Naive B cell (primary cell): Measurements from ENCODE around the gene RPTOR. TPM values are rescaled to one million over a fixed set of nuclear protein-coding genes. Genes with fewer than 3 reads are reported as not detected.

Experiments
- ATAC-seq, 2 donors: fragments of 150-1000 bp; cut with Tn5 transposase; 2 replicates each; pipeline ENCODE4 v1.10.0; 2021; ENCODE audit warnings: low read depth in 2 of 2, mild to moderate bottlenecking in 2 of 2, moderate library complexity in 2 of 2
- DNase-seq: peaks from one replicate; pipeline ENCODE4 v3.0.0; 2022
- H3K27ac Mint-ChIP-seq, 6 donors: one replicate each; pipeline ENCODE4 v1.8.0; 2020 to 2022; ENCODE audit warnings: mild to moderate bottlenecking in 6 of 6, mixed read lengths in 6 of 6, moderate library complexity in 5 of 6, inconsistent platforms in 2 of 6
- H3K27me3 Mint-ChIP-seq, 3 donors: one replicate each; pipeline ENCODE4 v1.8.0; 2021 to 2022; ENCODE audit warnings: mixed read lengths in 3 of 3, mild to moderate bottlenecking in 1 of 3
- H3K36me3 Mint-ChIP-seq, 2 donors: one replicate each; pipeline ENCODE4 v1.8.0; 2020 to 2022; ENCODE audit warnings: mixed read lengths in 2 of 2, inconsistent platforms in 1 of 2, mild to moderate bottlenecking in 1 of 2
- H3K4me1 Mint-ChIP-seq, 3 donors: one replicate each; pipeline ENCODE4 v1.8.0; 2020 to 2022; ENCODE audit warnings: mixed read lengths in 3 of 3, inconsistent platforms in 1 of 3, mild to moderate bottlenecking in 1 of 3, moderate library complexity in 1 of 3
- H3K4me3 Mint-ChIP-seq, 8 donors: one replicate each; pipeline ENCODE4 v1.8.0; 2020 to 2022; ENCODE audit warnings: mild to moderate bottlenecking in 8 of 8, mixed read lengths in 8 of 8, moderate library complexity in 8 of 8, inconsistent platforms in 2 of 8
- H3K9me3 Mint-ChIP-seq, 7 donors: one replicate each; pipeline ENCODE4 v1.8.0; 2020 to 2022; ENCODE audit warnings: mixed read lengths in 7 of 7, mild to moderate bottlenecking in 5 of 7, inconsistent platforms in 2 of 7, moderate library complexity in 1 of 7
- polyA plus RNA-seq, 6 donors: library from polyadenylated mRNA; unstranded; fragments of 300-500 nt; fragmentation: Illumina TruSeq; gene quantifications; one replicate each; pipeline ENCODE4 v1.2.3, GENCODE V29; 2021; ENCODE audit warnings: low read depth in 6 of 6

The RPTOR gene
- polyA plus RNA-seq, 6 donors from 2014 or later: 5.5 to 13.9 (median 9.0) TPM

DNA sequence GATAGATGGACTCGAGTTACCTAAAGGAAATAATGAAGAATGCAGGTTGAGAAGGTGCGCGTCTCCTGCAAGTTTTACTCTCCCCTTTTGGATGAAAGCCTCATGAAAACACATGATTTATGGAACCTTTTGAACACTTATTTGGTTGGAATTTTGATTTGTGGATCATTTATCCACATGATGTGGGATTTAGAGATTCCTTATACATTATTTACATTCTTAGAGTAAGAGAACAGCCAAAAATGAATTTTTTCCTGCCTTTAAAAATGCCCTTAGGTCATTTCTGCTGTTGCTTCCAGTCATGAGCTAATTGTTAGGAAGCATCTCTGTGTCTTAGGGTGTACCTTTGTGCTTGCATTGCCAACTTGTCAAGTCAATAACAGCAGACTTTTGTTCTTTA is 99.9 kb downstream of the RPTOR start:
- Mint-ChIP-seq H3K4me3 (no peak overlapping the region), H3K27me3 (no peaks in the 10 kb centered on the region), H3K4me1 (peaks cover 19 to 42% (median 22%) of the 10 kb centered on the region in 3 donors), H3K27ac (no peak overlapping the region), H3K9me3 (no peaks in the 10 kb centered on the region), H3K36me3 (peaks cover 0 to 11% of the 10 kb centered on the region in 2 donors)
- ATAC-seq: no peak
- no peak for DNase-seq

DNA sequence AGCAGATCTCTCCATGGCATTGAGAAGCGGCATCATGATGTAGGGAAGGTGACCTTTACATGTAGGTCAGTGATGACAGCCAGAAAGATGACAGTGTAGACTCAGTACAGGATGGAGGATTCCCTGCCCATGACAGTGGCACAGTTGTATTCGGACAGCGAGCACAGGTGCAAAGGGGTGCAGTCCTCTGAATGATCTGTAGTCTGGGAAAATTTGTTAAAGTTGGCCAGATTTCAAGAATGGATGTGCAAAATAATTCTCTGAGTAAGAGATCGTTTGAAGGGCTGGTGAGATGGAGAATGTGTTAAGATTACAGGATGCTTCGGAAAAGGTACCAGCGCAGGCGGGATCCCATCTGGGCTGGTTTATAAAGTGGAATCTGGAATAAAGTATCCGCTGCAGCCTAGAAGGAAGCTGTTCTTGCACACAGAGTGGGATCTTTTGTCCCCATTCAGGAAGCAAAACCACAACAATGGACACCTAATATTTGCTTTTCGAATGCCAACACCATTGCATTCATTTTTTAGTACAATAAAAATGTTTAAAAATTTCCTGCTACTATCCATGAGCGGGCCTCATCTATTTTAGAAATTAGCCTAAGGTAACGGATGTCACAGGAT is 101.2 kb downstream of the RPTOR start:
- H3K27ac Mint-ChIP-seq: peak overlapping the region in 1 of 6 donors; percentile 57
- H3K9me3 Mint-ChIP-seq: no peaks in the 10 kb centered on the region
- ATAC-seq (no peak), DNase-seq (no peak)
- H3K4me3 Mint-ChIP-seq: peak overlapping the region in 1 of 8 donors; percentile 17
- no peaks in the 10 kb centered on the region for H3K27me3 Mint-ChIP-seq
- H3K36me3 Mint-ChIP-seq: peaks cover 0 to 7% of the 10 kb centered on the region in 2 donors
- H3K4me1 Mint-ChIP-seq: peaks cover 27 to 44% (median 29%) of the 10 kb centered on the region in 3 donors

DNA sequence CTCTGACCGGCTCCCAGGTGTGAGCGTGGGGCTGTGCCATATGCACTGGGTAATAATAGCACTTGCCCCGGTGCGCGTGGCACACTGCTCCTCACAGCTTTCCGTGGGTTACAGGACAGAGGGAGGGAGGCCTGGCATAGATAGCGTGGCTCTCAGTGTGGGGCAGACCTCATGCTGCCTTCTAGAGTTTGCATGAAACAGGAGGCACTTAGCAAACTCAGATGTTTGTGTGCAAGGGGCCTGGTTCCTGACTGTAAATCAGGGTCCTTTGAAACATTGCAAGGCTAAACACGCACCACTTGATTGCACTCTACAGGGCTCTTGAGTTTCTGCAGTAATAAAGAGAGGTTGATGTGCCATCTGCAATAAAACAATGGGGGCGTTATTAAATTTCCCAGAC is 101.7 kb downstream of the RPTOR start:
- H3K4me3 Mint-ChIP-seq: no peak overlapping the region
- H3K27me3 Mint-ChIP-seq: no peaks in the 10 kb centered on the region
- no peaks in the 10 kb centered on the region for H3K9me3 Mint-ChIP-seq
- ATAC-seq: no peak
- DNase-seq: no peak
- H3K27ac Mint-ChIP-seq: no peak overlapping the region
- H3K4me1 Mint-ChIP-seq: peaks cover 30 to 48% (median 32%) of the 10 kb centered on the region in 3 donors
- H3K36me3 Mint-ChIP-seq: peaks cover 0 to 11% of the 10 kb centered on the region in 2 donors

DNA sequence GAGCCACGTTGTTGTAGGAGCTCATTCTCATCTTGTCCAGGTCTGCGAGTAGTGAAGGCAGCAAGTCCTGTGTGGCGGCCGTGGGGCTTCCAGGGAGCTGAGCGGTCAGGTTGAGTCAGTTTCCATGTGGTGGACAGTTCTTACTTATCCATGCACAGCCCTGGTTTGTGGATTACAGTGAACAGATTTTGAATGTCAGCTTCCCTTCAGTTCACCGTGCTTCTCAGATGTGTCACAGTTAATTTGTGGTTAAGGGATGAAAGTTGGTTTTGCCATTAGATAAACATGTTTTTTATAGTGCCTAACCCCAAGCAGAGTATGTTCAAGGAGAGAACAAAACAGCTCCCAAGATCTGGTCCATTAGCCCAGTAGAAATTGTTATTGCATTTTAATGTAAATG is 103.1 kb downstream of the RPTOR start:
- no peaks in the 10 kb centered on the region for H3K9me3 Mint-ChIP-seq
- ATAC-seq (no peak), DNase-seq (no peak)
- no peak overlapping the region for H3K27ac Mint-ChIP-seq
- H3K27me3 Mint-ChIP-seq: no peaks in the 10 kb centered on the region
- peak overlapping the region in 1 of 8 donors; percentile 61 for H3K4me3 Mint-ChIP-seq
- peaks cover 33 to 48% (median 35%) of the 10 kb centered on the region in 3 donors for H3K4me1 Mint-ChIP-seq
- peaks cover 0 to 11% of the 10 kb centered on the region in 2 donors for H3K36me3 Mint-ChIP-seq

DNA sequence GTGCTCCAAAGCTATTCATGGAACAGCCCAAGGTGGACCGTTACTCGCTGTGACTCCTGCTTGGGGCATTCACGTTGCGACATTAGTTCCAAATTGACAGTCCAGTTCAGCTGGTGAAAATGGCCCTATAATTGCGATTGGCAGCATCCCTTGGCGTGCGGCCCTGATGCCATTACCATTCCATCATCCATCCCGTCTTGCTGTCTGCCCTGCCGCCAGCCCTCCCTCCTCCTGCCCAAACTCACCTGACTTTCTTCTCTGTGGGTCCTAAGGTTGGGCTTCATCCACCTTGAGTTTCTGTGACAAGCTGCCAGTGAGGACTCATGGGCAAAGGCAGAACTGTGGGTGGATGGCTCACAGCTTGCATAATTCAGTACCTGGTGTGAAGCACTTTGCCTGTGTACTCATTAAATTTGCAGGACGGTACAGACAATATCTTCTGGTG is 104.6 kb downstream of the RPTOR start:
- Mint-ChIP-seq H3K4me1 (peaks cover 33 to 54% (median 42%) of the 10 kb centered on the region in 3 donors), H3K27me3 (no peaks in the 10 kb centered on the region), H3K4me3 (peak overlapping the region in 1 of 8 donors; percentile 30), H3K9me3 (peaks cover 0 to 5% (median 3%) of the 10 kb centered on the region in 7 donors), H3K36me3 (peaks cover 6 to 11% of the 10 kb centered on the region in 2 donors), H3K27ac (peak overlapping the region in 1 of 6 donors; percentile 41)
- DNase-seq (no peak), ATAC-seq (no peak)

DNA sequence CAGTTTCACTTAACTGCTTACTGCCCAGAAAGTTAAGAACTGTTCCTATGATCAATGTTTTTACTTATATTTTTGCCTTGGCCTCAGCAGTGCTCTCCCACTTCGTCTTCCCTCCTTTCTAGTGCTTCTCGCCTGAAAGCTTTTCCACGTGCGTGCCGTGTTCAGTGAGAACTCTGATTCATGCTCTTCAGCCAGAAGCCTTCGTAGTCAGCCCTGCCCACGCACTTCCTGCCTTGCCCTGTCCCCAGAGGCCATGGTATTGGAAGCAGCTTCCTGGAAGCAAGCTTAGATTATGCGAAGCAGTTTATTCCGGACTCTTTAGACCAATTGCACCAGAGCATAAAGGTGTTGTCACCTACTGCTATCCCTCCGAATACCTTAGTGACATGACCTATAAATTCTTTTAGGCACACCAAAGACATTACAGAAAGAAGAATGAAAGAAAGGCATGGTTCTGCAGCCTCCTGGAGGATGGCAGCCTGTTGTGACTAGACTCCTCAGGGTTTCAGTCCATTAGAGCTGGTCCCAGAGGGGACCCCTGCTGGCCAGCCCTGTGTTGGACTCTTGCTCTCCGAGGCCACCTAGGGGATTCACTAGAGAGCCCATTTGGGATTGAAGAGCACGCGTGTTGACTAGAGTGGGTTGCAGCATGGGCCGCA is 105.2 kb downstream of the RPTOR start:
- Mint-ChIP-seq H3K9me3 (peaks cover 0 to 11% (median 3%) of the 10 kb centered on the region in 7 donors), H3K36me3 (peaks cover 7 to 11% of the 10 kb centered on the region in 2 donors), H3K4me3 (peak overlapping the region in 2 of 8 donors; percentile 30 to 32), H3K4me1 (peaks cover 33 to 55% (median 43%) of the 10 kb centered on the region in 3 donors), H3K27ac (peak overlapping the region in 3 of 6 donors; percentile 38 to 90 (median 41)), H3K27me3 (no peaks in the 10 kb centered on the region)
- no peak for DNase-seq
- no peak for ATAC-seq

DNA sequence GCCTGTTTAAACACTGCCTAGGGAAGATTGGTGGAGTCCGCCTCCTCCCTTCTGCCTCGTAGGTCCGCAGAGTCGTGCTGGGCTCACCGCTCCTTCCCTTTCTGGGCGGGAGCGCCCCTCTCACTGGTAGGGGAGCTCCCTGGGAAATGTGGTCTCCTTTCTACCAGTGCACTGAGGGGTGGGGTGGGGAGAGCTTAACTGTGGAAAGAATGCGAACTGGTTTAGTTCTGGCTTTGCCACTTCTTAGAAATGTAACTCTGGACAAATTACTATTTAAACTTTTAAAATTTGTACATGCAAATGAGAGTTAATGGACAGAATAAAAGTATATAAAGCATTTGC is 105.7 kb downstream of the RPTOR start:
- Mint-ChIP-seq H3K4me3 (no peak overlapping the region), H3K27ac (peak overlapping the region in 1 of 6 donors; percentile 90), H3K27me3 (no peaks in the 10 kb centered on the region), H3K36me3 (peaks cover 5 to 11% of the 10 kb centered on the region in 2 donors), H3K9me3 (peaks cover 0 to 12% (median 3%) of the 10 kb centered on the region in 7 donors), H3K4me1 (peaks cover 33 to 53% (median 42%) of the 10 kb centered on the region in 3 donors)
- ATAC-seq (no peak), DNase-seq (no peak)

DNA sequence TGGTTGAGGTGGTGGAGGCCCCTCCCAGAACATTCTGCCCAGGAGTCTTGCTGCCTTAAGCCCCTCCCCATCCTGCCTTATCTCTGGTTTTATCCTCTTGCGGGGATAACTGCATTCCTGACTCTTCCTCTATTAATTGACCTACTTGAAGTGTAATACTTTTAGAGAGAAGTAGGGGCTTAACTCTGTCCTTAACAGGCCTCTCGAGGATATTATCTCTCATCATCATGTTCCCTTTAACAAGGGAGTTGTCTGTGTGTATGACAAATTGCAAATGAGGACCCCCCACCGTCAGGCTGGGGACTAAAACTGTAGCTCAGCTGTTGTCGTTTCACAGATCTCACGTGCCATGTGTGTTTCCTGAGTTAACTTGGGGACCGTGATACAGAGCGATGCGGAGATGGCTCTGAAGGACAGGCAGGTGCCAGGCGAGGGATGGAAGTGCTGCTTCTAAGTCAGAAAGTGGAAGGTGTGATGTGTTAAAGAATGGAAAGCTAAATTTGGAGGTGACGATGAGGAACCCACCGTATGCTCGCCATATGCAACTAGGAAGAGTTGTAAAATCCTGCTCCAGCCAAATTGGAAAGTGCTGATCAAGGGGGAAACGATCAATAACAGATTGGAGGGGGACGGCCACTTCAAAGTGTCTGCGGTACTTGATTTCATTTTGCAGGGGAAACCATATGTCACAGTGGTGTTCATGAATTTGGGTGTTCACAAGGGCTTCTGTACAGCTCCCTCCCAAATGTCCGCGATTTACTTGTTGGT is 106.3 kb downstream of the RPTOR start:
- ATAC-seq: no peak
- no peak for DNase-seq
- peaks cover 5 to 11% of the 10 kb centered on the region in 2 donors for H3K36me3 Mint-ChIP-seq
- no peaks in the 10 kb centered on the region for H3K27me3 Mint-ChIP-seq
- H3K9me3 Mint-ChIP-seq: peaks cover 0 to 12% (median 3%) of the 10 kb centered on the region in 7 donors
- no peak overlapping the region for H3K27ac Mint-ChIP-seq
- H3K4me3 Mint-ChIP-seq: no peak overlapping the region
- H3K4me1 Mint-ChIP-seq: peaks cover 33 to 54% (median 44%) of the 10 kb centered on the region in 3 donors

DNA sequence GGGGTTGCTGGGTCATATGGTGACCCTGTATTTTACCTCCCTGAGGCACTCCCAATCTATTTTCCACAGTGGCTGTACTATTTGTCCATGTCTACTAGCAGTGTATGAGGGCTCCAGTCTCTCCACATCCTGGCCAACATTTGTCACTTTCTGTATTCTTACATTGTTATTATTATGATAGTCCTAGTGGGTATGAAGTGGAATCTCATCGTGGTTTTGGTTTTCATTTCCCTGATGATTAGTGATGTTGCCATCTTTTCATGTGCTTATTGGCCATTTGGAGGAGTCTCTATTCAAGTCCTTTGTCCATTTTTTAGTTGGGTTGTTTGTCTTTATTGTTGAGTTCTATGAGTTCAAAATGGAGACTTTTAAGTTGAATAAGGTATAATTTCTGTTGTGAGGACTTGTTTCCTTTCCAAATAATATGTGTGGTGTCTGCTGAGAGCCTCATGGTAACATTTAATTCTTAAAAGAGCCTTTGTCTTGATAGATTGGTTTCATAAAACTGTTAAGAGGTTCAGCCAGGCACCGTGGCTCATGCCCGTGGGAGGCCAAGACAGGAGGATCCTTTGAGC is 108.2 kb downstream of the RPTOR start:
- ATAC-seq (no peak), DNase-seq (no peak)
- peaks cover 32 to 50% (median 40%) of the 10 kb centered on the region in 3 donors for H3K4me1 Mint-ChIP-seq
- H3K36me3 Mint-ChIP-seq: peaks cover 5 to 11% of the 10 kb centered on the region in 2 donors
- no peaks in the 10 kb centered on the region for H3K27me3 Mint-ChIP-seq
- H3K27ac Mint-ChIP-seq: no peak overlapping the region
- no peak overlapping the region for H3K4me3 Mint-ChIP-seq
- H3K9me3 Mint-ChIP-seq: peaks cover 0 to 25% (median 9%) of the 10 kb centered on the region in 7 donors

DNA sequence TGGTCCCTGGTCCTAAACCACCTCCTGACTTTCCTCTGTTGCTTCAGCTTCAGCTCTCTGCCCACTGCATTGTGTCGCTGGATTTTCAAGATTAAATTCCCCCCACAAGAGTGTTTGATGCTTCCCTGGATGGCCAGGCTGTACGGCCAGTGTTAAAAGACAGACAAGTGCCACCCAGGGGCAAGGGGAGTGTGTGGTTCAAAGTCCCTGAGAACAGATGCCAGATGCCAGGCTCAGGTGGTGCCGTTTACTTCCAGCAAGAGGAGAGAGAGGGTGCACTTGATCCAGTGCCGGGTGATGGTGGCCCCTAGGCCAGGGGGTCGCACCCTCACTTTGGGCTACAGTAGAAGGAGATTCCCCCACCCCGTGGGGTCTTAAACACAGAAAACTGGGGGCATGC is 109.2 kb downstream of the RPTOR start:
- Mint-ChIP-seq H3K9me3 (peaks cover 0 to 31% (median 9%) of the 10 kb centered on the region in 7 donors), H3K4me1 (peaks cover 30 to 49% (median 38%) of the 10 kb centered on the region in 3 donors), H3K36me3 (peaks cover 5 to 11% of the 10 kb centered on the region in 2 donors), H3K4me3 (no peak overlapping the region), H3K27me3 (no peaks in the 10 kb centered on the region), H3K27ac (no peak overlapping the region)
- ATAC-seq (no peak), DNase-seq (no peak)

DNA sequence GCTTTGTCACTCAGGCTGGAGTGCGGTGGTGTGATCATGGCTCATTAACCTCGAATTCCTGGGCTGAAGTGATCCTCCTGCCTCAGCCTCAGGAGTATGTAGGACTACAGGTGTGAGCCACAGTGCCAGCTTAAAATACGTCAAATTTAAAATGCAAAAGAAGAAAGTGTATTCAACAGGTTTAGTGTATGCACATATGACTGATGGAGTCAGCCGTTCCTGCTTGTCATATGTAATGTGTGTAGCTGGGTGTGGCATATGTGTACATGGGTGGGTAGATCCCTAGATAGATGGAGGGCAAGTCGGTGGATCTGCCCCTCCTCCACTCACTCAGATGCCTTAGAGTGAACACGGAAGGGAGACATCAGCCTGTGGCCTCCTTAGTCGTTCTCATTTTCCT is 111.0 kb downstream of the RPTOR start:
- peaks cover 0 to 31% (median 9%) of the 10 kb centered on the region in 7 donors for H3K9me3 Mint-ChIP-seq
- H3K36me3 Mint-ChIP-seq: peaks cover 5 to 11% of the 10 kb centered on the region in 2 donors
- H3K27ac Mint-ChIP-seq: no peak overlapping the region
- ATAC-seq (no peak), DNase-seq (no peak)
- H3K4me3 Mint-ChIP-seq: peak overlapping the region in 1 of 8 donors; percentile 22
- H3K4me1 Mint-ChIP-seq: peaks cover 18 to 42% (median 34%) of the 10 kb centered on the region in 3 donors
- H3K27me3 Mint-ChIP-seq: no peaks in the 10 kb centered on the region

DNA sequence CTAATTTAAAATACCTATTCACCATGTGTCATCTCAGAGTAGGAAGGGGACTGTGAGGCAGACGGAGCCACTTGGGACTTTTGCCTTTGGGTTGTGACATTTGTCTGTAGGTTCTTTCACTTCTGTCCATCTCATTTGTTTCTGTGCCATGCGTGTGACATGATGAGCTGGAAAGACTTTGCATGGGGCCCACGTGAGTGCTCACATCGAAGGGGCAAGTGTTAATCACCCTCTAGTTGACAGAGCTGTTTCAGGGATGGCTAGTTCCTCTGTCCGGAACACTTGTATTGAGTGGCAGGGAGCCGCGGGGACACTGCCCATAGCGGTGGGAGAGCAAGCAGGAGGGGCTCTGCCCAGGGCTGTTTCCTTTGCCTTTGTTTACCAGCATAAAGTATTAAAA is 112.0 kb downstream of the RPTOR start:
- Mint-ChIP-seq H3K4me3 (no peak overlapping the region), H3K4me1 (peaks cover 13 to 41% (median 35%) of the 10 kb centered on the region in 3 donors), H3K27ac (peak overlapping the region in 2 of 6 donors; percentile 41 to 44), H3K36me3 (peaks cover 0 to 11% of the 10 kb centered on the region in 2 donors), H3K9me3 (peaks cover 0 to 31% (median 9%) of the 10 kb centered on the region in 7 donors), H3K27me3 (no peaks in the 10 kb centered on the region)
- ATAC-seq: peak in 1 of 2 donors; percentile 35
- no peak for DNase-seq

DNA sequence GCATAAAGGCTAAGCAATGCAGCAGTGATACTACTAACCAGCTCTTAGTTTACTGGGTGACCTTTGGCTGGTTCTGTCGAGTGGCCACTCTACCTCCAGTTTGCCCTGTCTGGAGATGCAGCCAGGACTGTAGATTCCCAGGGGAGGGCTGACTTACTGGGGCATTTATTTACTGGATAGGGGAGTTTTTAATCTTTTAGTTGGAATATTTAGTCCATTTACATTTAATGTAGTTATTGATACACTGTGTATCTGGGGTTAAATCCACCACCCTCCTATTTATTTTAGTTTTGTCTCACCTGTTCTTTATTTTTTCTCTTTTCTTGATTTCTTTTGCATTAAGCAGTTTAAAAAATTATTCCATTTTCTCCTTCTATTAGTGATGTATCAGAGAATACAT is 112.9 kb downstream of the RPTOR start:
- ATAC-seq (no peak), DNase-seq (no peak)
- H3K27me3 Mint-ChIP-seq: no peaks in the 10 kb centered on the region
- H3K9me3 Mint-ChIP-seq: peaks cover 0 to 31% (median 9%) of the 10 kb centered on the region in 7 donors
- peak overlapping the region in 1 of 8 donors; percentile 43 for H3K4me3 Mint-ChIP-seq
- H3K27ac Mint-ChIP-seq: no peak overlapping the region
- H3K36me3 Mint-ChIP-seq: peaks cover 0 to 11% of the 10 kb centered on the region in 2 donors
- H3K4me1 Mint-ChIP-seq: peaks cover 13 to 45% (median 38%) of the 10 kb centered on the region in 3 donors
